ENCODE data around the gene NHERF1. TPM values are rescaled to one million over a fixed set of nuclear protein-coding genes. Genes with fewer than 3 reads are reported as not detected.
A peak's percentile ranks its signal among the peaks of the same experiment; 100 is the strongest.

NHERF1 gene
- polyA plus RNA-seq, 1 donor (not counting 4 experiments of a cell fraction or from before 2014, with no cell fraction given) = 45.6 TPM

GRCh38 chr17:74770498-74771318 is 22.3 kb downstream of the NHERF1 start:
- FAIRE-seq (peak; percentile 82), DNase-seq (ENCODE audit: low read depth, low spot score) (no peak)
- H2AFZ ChIP-seq (ENCODE audit: control insufficient read depth, low read length) = no peak overlapping the region
- H3K4me3 ChIP-seq (ENCODE audit: control insufficient read depth in 2 of 3, extremely low read depth in 1 of 3, insufficient read depth in 2 of 3, low read depth in 1 of 3, low read length in 3 of 3) = no peak overlapping the region
- no peaks in the 10 kb centered on the region for H3K27me3 ChIP-seq (ENCODE audit: control insufficient read depth, extremely low read depth, insufficient read depth, low read length)
- H4K20me1 ChIP-seq (ENCODE audit: control insufficient read depth, extremely low read depth, insufficient read depth, low read length) = no peaks in the 10 kb centered on the region
- TF ChIP-seq EZH2 (IDR thresholded peaks at IDR 0.05; ENCODE audit: low read length) (no peak), CTCF (optimal IDR thresholded peaks at IDR 0.05 in 1 of 3, IDR thresholded peaks at IDR 0.05 in 1 of 3, conservative IDR thresholded peaks at IDR 0.05 in 1 of 3; ENCODE audit: extremely low read depth in 1 of 3, insufficient read depth in 2 of 3, low read length in 3 of 3) (peak; percentile 91 to 99 (median 93))
- H3K4me1 ChIP-seq (ENCODE audit: control insufficient read depth, extremely low read depth, insufficient read depth, low read length) = peaks cover 2% of the 10 kb centered on the region
- no peak overlapping the region for H3K4me2 ChIP-seq (ENCODE audit: control insufficient read depth, extremely low read depth, insufficient read depth, low read depth, low read length)
- peaks cover 28 to 44% of the 10 kb centered on the region in 2 experiments for H3K36me3 ChIP-seq (ENCODE audit: control insufficient read depth in 2 of 2, extremely low read depth in 1 of 2, insufficient read depth in 2 of 2, low read length in 2 of 2)
- H3K9me3 ChIP-seq (ENCODE audit: control insufficient read depth, low read depth, low read length) = no peaks in the 10 kb centered on the region
- no peak overlapping the region for H3K27ac ChIP-seq (ENCODE audit: control insufficient read depth, insufficient read depth, low read length)
- H3K9ac ChIP-seq (ENCODE audit: control insufficient read depth, extremely low read depth, insufficient read depth, low read length) = no peak overlapping the region
- no peaks in the 10 kb centered on the region for H3K9me1 ChIP-seq (ENCODE audit: control insufficient read depth, extremely low read depth, insufficient read depth, low read length)
- H3K79me2 ChIP-seq (ENCODE audit: control insufficient read depth, insufficient read depth, low read length) = peaks cover 16% of the 10 kb centered on the region
- dilution Hi-C loops (cut with MboI; ENCODE audit: extremely low pct_ligation_motif_present, low sequenced_read_pairs) = no loop called here

GRCh38 chr17:74771319-74771914 is 23.0 kb downstream of the NHERF1 start:
- FAIRE-seq (no peak), DNase-seq (ENCODE audit: low read depth, low spot score) (no peak)
- no peak overlapping the region for H3K4me3 ChIP-seq (ENCODE audit: control insufficient read depth in 2 of 3, extremely low read depth in 1 of 3, insufficient read depth in 2 of 3, low read depth in 1 of 3, low read length in 3 of 3)
- H2AFZ ChIP-seq (ENCODE audit: control insufficient read depth, low read length) = no peak overlapping the region
- dilution Hi-C loops (cut with MboI; ENCODE audit: extremely low pct_ligation_motif_present, low sequenced_read_pairs) = no loop called here
- no peaks in the 10 kb centered on the region for H3K9me3 ChIP-seq (ENCODE audit: control insufficient read depth, low read depth, low read length)
- no peak for TF ChIP-seq EZH2 (IDR thresholded peaks at IDR 0.05; ENCODE audit: low read length)
- TF ChIP-seq CTCF (optimal IDR thresholded peaks at IDR 0.05 in 1 of 3, IDR thresholded peaks at IDR 0.05 in 1 of 3, conservative IDR thresholded peaks at IDR 0.05 in 1 of 3; ENCODE audit: extremely low read depth in 1 of 3, insufficient read depth in 2 of 3, low read length in 3 of 3) = no peak
- H3K9ac ChIP-seq (ENCODE audit: control insufficient read depth, extremely low read depth, insufficient read depth, low read length) = no peak overlapping the region
- H3K9me1 ChIP-seq (ENCODE audit: control insufficient read depth, extremely low read depth, insufficient read depth, low read length) = no peaks in the 10 kb centered on the region
- H3K27me3 ChIP-seq (ENCODE audit: control insufficient read depth, extremely low read depth, insufficient read depth, low read length) = no peaks in the 10 kb centered on the region
- peaks cover 21% of the 10 kb centered on the region for H3K79me2 ChIP-seq (ENCODE audit: control insufficient read depth, insufficient read depth, low read length)
- peaks cover 2% of the 10 kb centered on the region for H3K4me1 ChIP-seq (ENCODE audit: control insufficient read depth, extremely low read depth, insufficient read depth, low read length)
- no peak overlapping the region for H3K27ac ChIP-seq (ENCODE audit: control insufficient read depth, insufficient read depth, low read length)
- H3K36me3 ChIP-seq (ENCODE audit: control insufficient read depth in 2 of 2, extremely low read depth in 1 of 2, insufficient read depth in 2 of 2, low read length in 2 of 2) = peaks cover 28 to 44% of the 10 kb centered on the region in 2 experiments
- no peak overlapping the region for H3K4me2 ChIP-seq (ENCODE audit: control insufficient read depth, extremely low read depth, insufficient read depth, low read depth, low read length)
- no peaks in the 10 kb centered on the region for H4K20me1 ChIP-seq (ENCODE audit: control insufficient read depth, extremely low read depth, insufficient read depth, low read length)
